A673 (cell line): ENCODE data around the gene POU2AF1.

Source experiments
- EZH2 ChIP-seq: fragments of 200-600 bp; sonication (generic); IDR thresholded peaks from 2 replicates; pipeline ENCODE4 v1.6.1; 2017; ENCODE audit warnings: borderline replicate concordance, low read depth, mild to moderate bottlenecking, mixed read lengths, antibody characterized with exemption, low read length; ENCODE audit not compliant: poor library complexity, severe bottlenecking
- TF ChIP-seq, protein P1 (sequence below): fragments of 300-800, 200-600 bp; sonication (generic); conservative IDR thresholded peaks from 2 replicates; pipeline ENCODE4 v1.5.1; 2017; ENCODE audit warnings: low read depth, mild to moderate bottlenecking, antibody characterized with exemption, low read length, moderate library complexity, mixed read lengths

DNA sequence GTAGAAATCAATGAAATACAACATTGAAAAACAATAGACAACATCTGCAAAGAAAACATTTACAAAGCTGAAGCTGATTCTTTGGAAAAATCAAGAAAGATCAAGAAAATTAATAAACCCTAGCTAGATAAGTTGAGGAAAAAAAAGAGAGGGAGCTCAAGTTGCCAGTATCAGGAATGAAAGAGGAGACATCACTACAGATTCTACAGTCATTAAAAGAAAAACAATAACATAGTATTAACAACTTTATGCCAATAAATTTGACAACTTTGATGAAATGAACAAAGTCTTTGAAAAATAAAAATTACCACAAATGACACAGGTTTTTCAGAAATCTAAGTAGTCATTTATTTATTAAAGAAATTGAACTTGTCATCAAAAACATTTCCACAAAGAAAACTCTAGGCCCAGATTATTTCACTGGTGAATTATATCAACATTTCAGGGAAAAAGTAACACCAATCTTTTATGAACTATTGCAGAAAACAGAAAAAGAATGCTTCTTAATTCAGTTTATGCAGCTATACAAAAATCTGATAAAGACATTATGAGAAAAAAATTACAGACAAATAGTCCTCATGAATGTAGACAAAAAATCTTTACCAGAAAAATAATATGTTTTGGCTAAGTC lies 39.2 kb downstream of the POU2AF1 start:
- TF ChIP-seq, protein P1, sequence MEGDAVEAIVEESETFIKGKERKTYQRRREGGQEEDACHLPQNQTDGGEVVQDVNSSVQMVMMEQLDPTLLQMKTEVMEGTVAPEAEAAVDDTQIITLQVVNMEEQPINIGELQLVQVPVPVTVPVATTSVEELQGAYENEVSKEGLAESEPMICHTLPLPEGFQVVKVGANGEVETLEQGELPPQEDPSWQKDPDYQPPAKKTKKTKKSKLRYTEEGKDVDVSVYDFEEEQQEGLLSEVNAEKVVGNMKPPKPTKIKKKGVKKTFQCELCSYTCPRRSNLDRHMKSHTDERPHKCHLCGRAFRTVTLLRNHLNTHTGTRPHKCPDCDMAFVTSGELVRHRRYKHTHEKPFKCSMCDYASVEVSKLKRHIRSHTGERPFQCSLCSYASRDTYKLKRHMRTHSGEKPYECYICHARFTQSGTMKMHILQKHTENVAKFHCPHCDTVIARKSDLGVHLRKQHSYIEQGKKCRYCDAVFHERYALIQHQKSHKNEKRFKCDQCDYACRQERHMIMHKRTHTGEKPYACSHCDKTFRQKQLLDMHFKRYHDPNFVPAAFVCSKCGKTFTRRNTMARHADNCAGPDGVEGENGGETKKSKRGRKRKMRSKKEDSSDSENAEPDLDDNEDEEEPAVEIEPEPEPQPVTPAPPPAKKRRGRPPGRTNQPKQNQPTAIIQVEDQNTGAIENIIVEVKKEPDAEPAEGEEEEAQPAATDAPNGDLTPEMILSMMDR, result no peak
- no peak for TF ChIP-seq EZH2
